Esophagus muscularis mucosa (tissue), 4 donors: Measurements from ENCODE around the gene ADAM22. TPM values are rescaled to one million over a fixed set of nuclear protein-coding genes. Genes with fewer than 3 reads are reported as not detected.

Source experiments
- DNase-seq: peaks from one replicate; pipeline ENCODE4 v3.0.0-alpha.2; 2017; ENCODE audit errors: extremely low spot score
- H3K27ac ChIP-seq, 4 donors: fragments of 200-600 bp; sonication (generic); replicated peaks in 1 of 4; 1 replicate in 3 of 4; 2 replicates in 1 of 4; pipeline ENCODE4 v1.5.1; 2016 to 2019; ENCODE audit warnings: mild to moderate bottlenecking in 1 of 4
- H3K27me3 ChIP-seq, 4 donors: fragments of 200-600 bp; sonication (generic); one replicate each; pipeline versions ENCODE4 v1.5.1 to v1.6.0; 2016 to 2019
- H3K36me3 ChIP-seq, 4 donors: fragments of 200-600 bp; sonication (generic); one replicate each; pipeline ENCODE4 v1.5.1; 2016 to 2019
- H3K4me1 ChIP-seq, 4 donors: fragments of 200-600 bp; sonication (generic); one replicate each; pipeline ENCODE4 v1.5.1; 2016 to 2019
- H3K4me3 ChIP-seq, 4 donors: fragments of 200-600 bp; sonication (generic); 1 replicate in 2 of 4; 2 replicates in 2 of 4; pipeline ENCODE4 v1.5.1; 2016 to 2019; ENCODE audit warnings: mild to moderate bottlenecking in 4 of 4, moderate library complexity in 1 of 4
- H3K9me3 ChIP-seq, 4 donors: fragments of 200-600 bp; sonication (generic); 1 replicate in 3 of 4; 2 replicates in 1 of 4; pipeline ENCODE4 v1.5.1; 2016 to 2019
- CTCF ChIP-seq, 3 experiments: fragments of 200-600 bp in 2 of 3; fragments of 450-650 bp in 1 of 3; sonication (generic) in 2 of 3; IDR thresholded peaks; one replicate each; pipeline ENCODE4 v1.5.1; 2017 to 2019; ENCODE audit warnings: antibody characterized with exemption in 3 of 3, mild to moderate bottlenecking in 2 of 3, moderate library complexity in 1 of 3
- EP300 ChIP-seq: sonication (generic); formaldehyde crosslinking; IDR thresholded peaks from one replicate; pipeline ENCODE4 v1.6.1; 2017; ENCODE audit warnings: antibody characterized with exemption
- POLR2A ChIP-seq: fragments of 450-650 bp; IDR thresholded peaks from one replicate; pipeline ENCODE4 v1.6.1; 2017; ENCODE audit warnings: antibody characterized with exemption, moderate library complexity, mild to moderate bottlenecking, low read depth
- POLR2AphosphoS5 ChIP-seq, 2 donors: sonication (generic); formaldehyde crosslinking; IDR thresholded peaks; one replicate each; pipeline ENCODE4 v1.6.1; 2017; ENCODE audit warnings: antibody characterized with exemption in 2 of 2
- WGBS: methylation state at CpG from one replicate; pipeline ENCODE4 v1.1.5; 2018; 5-methylcytosine and 5-hydroxymethylcytosine counted together
- intact Hi-C: fragments of 100-400 bp; cut with DNase I; formaldehyde crosslinking; loops from one replicate; pipeline ENCODE4 v1.15.1; 2023
- total RNA-seq, 4 donors: library from RNA; depleted of rRNA; stranded (reverse); fragments of >200 nt; gene quantifications; one replicate each; pipeline versions ENCODE4 v1.1.0 to v1.2.1, GENCODE V29; 2016

ADAM22 gene
- total RNA-seq, 4 donors from 2014 or later, result 1.0 to 3.3 (median 1.9) TPM

- TF ChIP-seq EP300 (no peak), CTCF (IDR thresholded peaks at IDR 0.05) (no peak), POLR2AphosphoS5 (IDR thresholded peaks at IDR 0.05) (no peak), POLR2A (no peak)
- Histone ChIP-seq H3K36me3 (no peaks in the 10 kb centered on the region), H3K27me3 (no peaks in the 10 kb centered on the region), H3K9me3 (no peaks in the 10 kb centered on the region), H3K4me3 (no peak overlapping the region), H3K27ac (no peak overlapping the region), H3K4me1 (no peaks in the 10 kb centered on the region)
- intact Hi-C loops, result no loop called here
- 100% methylated on average over 1 of the region's 1 CpG for WGBS
- no peak for DNase-seq
Measured at GRCh38 chr7:88042803-88043202, 108.8 kb downstream of the ADAM22 start.

DNA sequence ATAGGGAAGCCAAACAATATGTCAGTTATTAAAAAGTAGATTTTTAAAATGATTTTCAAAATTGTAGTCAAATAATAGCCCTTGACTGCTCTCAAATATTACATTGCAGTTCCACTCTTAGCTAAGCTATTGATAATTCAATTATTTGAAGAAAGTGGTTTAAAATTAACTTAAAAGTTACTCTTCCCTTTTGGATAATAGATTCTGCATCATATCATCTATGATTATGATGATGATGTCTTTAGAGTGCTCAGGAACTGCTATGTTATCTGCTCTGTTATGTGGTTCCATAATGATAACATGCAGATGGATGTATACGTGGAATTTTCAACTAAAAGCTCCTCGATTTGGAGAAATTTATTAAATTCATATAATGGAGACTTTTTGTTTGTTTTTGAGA is 110.0 kb downstream of the ADAM22 start:
- no peak overlapping the region for H3K27ac ChIP-seq
- no peak for TF ChIP-seq EP300
- TF ChIP-seq CTCF (IDR thresholded peaks at IDR 0.05), result no peak
- TF ChIP-seq POLR2A, result no peak
- TF ChIP-seq POLR2AphosphoS5 (IDR thresholded peaks at IDR 0.05), result no peak
- H3K4me1 ChIP-seq, result no peaks in the 10 kb centered on the region
- WGBS, result 90% methylated on average over 2 of the region's 2 CpGs
- H3K4me3 ChIP-seq, result no peak overlapping the region
- no peaks in the 10 kb centered on the region for H3K27me3 ChIP-seq
- H3K36me3 ChIP-seq, result no peaks in the 10 kb centered on the region
- H3K9me3 ChIP-seq, result no peaks in the 10 kb centered on the region
- intact Hi-C loops, result no loop called here
- no peak for DNase-seq

- intact Hi-C loops, result no loop called here
- no peak for DNase-seq
- Histone ChIP-seq H3K36me3 (no peaks in the 10 kb centered on the region), H3K4me1 (no peaks in the 10 kb centered on the region), H3K27me3 (no peaks in the 10 kb centered on the region), H3K4me3 (no peak overlapping the region), H3K27ac (no peak overlapping the region), H3K9me3 (no peaks in the 10 kb centered on the region)
- no peak for TF ChIP-seq CTCF (IDR thresholded peaks at IDR 0.05)
- no peak for TF ChIP-seq POLR2A
- TF ChIP-seq POLR2AphosphoS5 (IDR thresholded peaks at IDR 0.05), result no peak
- no peak for TF ChIP-seq EP300
- 79% methylated on average over 1 of the region's 1 CpG for WGBS
Measured at GRCh38 chr7:88046839-88047573, 113.0 kb downstream of the ADAM22 start.

DNA sequence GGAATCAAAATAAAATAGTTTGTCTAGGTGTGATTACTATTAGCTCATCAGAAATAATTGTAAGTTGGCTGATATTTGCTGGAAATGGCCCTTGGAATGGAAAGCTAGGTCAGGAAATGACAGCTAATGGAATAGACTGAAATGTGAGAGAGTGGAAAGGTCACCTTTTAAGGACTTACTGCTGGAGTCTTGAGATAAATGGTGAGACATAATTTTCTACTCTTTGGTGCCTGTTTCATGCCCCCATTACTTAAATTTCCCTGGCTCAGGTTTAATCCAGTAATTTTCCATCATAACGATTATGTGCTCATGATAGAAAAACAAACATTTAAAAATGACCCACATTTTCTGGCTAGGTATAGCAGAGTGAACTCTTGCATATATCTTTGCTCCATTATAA is 123.6 kb downstream of the ADAM22 start:
- TF ChIP-seq POLR2AphosphoS5 (IDR thresholded peaks at IDR 0.05) (no peak), CTCF (IDR thresholded peaks at IDR 0.05) (no peak), POLR2A (no peak)
- Histone ChIP-seq H3K27ac (no peak overlapping the region), H3K27me3 (no peaks in the 10 kb centered on the region), H3K9me3 (no peaks in the 10 kb centered on the region), H3K4me3 (no peak overlapping the region), H3K4me1 (no peaks in the 10 kb centered on the region), H3K36me3 (no peaks in the 10 kb centered on the region)
- no peak for DNase-seq
- intact Hi-C loops, result no loop called here
- 58% methylated on average over 1 of the region's 1 CpG for WGBS

DNA sequence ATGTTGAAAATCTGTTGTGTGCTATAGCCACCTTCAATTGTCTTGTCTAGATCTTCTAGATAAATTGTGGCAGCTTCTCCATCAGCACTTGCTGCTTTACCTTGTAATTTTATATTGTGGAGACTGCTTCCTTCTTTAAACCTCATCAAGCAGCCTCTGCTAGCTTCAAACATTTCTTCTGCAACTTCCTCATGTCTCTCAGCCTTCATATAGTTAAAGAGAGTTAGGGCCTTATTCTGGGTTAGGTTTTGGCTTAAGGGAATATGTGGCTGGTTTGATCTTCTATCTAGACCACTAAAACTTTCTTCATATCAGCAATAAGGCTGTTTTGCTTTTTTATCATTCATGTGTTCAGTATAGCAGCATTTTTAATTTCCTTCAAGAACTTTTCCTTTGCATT is 128.2 kb downstream of the ADAM22 start:
- H3K4me3 ChIP-seq, result no peak overlapping the region
- no peaks in the 10 kb centered on the region for H3K27me3 ChIP-seq
- H3K27ac ChIP-seq, result no peak overlapping the region
- H3K9me3 ChIP-seq, result no peaks in the 10 kb centered on the region
- no peaks in the 10 kb centered on the region for H3K36me3 ChIP-seq
- no peaks in the 10 kb centered on the region for H3K4me1 ChIP-seq
- TF ChIP-seq POLR2AphosphoS5 (IDR thresholded peaks at IDR 0.05), result no peak
- TF ChIP-seq POLR2A, result no peak
- no peak for TF ChIP-seq EP300
- no peak for TF ChIP-seq CTCF (IDR thresholded peaks at IDR 0.05)
- DNase-seq, result no peak
- intact Hi-C loops, result no loop called here
